ENCODE data around the gene DPEP2.

DPEP2 gene

GRCh38 chr16:67962135-67962534 lies 37.1 kb downstream of the DPEP2 start:
- Histone ChIP-seq H3K9ac (ENCODE audit: low read length) (no peak overlapping the region), H3K36me3 (replicated peaks; ENCODE audit: insufficient read depth, low read length) (no peaks in the 10 kb centered on the region), H3K27ac (ENCODE audit: low read length) (no peak overlapping the region)

GRCh38 chr16:67961551-67961957 lies 37.7 kb downstream of the DPEP2 start:
- H3K4me1 ChIP-seq (ENCODE audit: low read length): peaks cover 26% of the 10 kb centered on the region

More at GRCh38 chr16:67962135-67962534, 37.1 kb downstream of the DPEP2 start:
- Histone ChIP-seq H3K27me3 (replicated peaks; ENCODE audit: insufficient read depth, low read length) (no peaks in the 10 kb centered on the region), H3K4me2 (ENCODE audit: low read depth, low read length) (no peak overlapping the region), H3K4me1 (ENCODE audit: low read length) (peaks cover 31% of the 10 kb centered on the region), H3F3A (ENCODE audit: insufficient read depth, low read length) (peaks cover 15% of the 10 kb centered on the region), H4K20me1 (ENCODE audit: insufficient read depth, low read length) (no peaks in the 10 kb centered on the region), H3K4me3 (ENCODE audit: low read length) (no peak overlapping the region), H2AFZ (ENCODE audit: low read length) (no peak overlapping the region), H3K9me2 (replicated peaks; ENCODE audit: insufficient read depth, low read length) (no peaks in the 10 kb centered on the region), H3K9me3 (replicated peaks; ENCODE audit: insufficient read depth, low read length) (no peaks in the 10 kb centered on the region), H3K79me2 (ENCODE audit: low read length) (peaks cover 13% of the 10 kb centered on the region)
- no peak for DNase-seq
- TF ChIP-seq EZH2phosphoT487 (IDR thresholded peaks at IDR 0.05; ENCODE audit: low read length) (no peak), EZH2 (optimal IDR thresholded peaks at IDR 0.05; ENCODE audit: low read depth, low read length) (no peak), CTCF (IDR thresholded peaks at IDR 0.05; ENCODE audit: low read length) (no peak)

GRCh38 chr16:67959536-67960329 lies 39.6 kb downstream of the DPEP2 start:
- Histone ChIP-seq H3F3A (ENCODE audit: insufficient read depth, low read length) (peaks cover 4% of the 10 kb centered on the region), H4K20me1 (ENCODE audit: insufficient read depth, low read length) (no peaks in the 10 kb centered on the region), H3K4me3 (ENCODE audit: low read length) (no peak overlapping the region), H3K4me2 (ENCODE audit: low read depth, low read length) (no peak overlapping the region), H3K27me3 (replicated peaks; ENCODE audit: insufficient read depth, low read length) (no peaks in the 10 kb centered on the region), H3K9me3 (replicated peaks; ENCODE audit: insufficient read depth, low read length) (no peaks in the 10 kb centered on the region), H3K9me2 (replicated peaks; ENCODE audit: insufficient read depth, low read length) (no peaks in the 10 kb centered on the region), H3K79me2 (ENCODE audit: low read length) (peaks cover 8% of the 10 kb centered on the region), H3K36me3 (replicated peaks; ENCODE audit: insufficient read depth, low read length) (no peaks in the 10 kb centered on the region), H2AFZ (ENCODE audit: low read length) (no peak overlapping the region), H3K27ac (ENCODE audit: low read length) (no peak overlapping the region), H3K4me1 (ENCODE audit: low read length) (peaks cover 12% of the 10 kb centered on the region), H3K9ac (ENCODE audit: low read length) (no peak overlapping the region)
- no peak for DNase-seq
- no peak for TF ChIP-seq CTCF (IDR thresholded peaks at IDR 0.05; ENCODE audit: low read length)
- no peak for TF ChIP-seq EZH2 (optimal IDR thresholded peaks at IDR 0.05; ENCODE audit: low read depth, low read length)
- no peak for TF ChIP-seq EZH2phosphoT487 (IDR thresholded peaks at IDR 0.05; ENCODE audit: low read length)

More at GRCh38 chr16:67961551-67961957, 37.7 kb downstream of the DPEP2 start:
- Histone ChIP-seq H3K4me2 (ENCODE audit: low read depth, low read length) (no peak overlapping the region), H3F3A (ENCODE audit: insufficient read depth, low read length) (peaks cover 15% of the 10 kb centered on the region), H3K4me3 (ENCODE audit: low read length) (no peak overlapping the region), H4K20me1 (ENCODE audit: insufficient read depth, low read length) (no peaks in the 10 kb centered on the region), H3K36me3 (replicated peaks; ENCODE audit: insufficient read depth, low read length) (no peaks in the 10 kb centered on the region), H3K9ac (ENCODE audit: low read length) (no peak overlapping the region), H3K27me3 (replicated peaks; ENCODE audit: insufficient read depth, low read length) (no peaks in the 10 kb centered on the region), H3K9me2 (replicated peaks; ENCODE audit: insufficient read depth, low read length) (no peaks in the 10 kb centered on the region), H3K9me3 (replicated peaks; ENCODE audit: insufficient read depth, low read length) (no peaks in the 10 kb centered on the region), H3K27ac (ENCODE audit: low read length) (no peak overlapping the region), H2AFZ (ENCODE audit: low read length) (no peak overlapping the region), H3K79me2 (ENCODE audit: low read length) (peaks cover 8% of the 10 kb centered on the region)
- DNase-seq: no peak
- TF ChIP-seq EZH2phosphoT487 (IDR thresholded peaks at IDR 0.05; ENCODE audit: low read length) (no peak), EZH2 (optimal IDR thresholded peaks at IDR 0.05; ENCODE audit: low read depth, low read length) (no peak), CTCF (IDR thresholded peaks at IDR 0.05; ENCODE audit: low read length) (no peak)
